H1 (cell line): ENCODE measurements around the gene EFEMP2. TPM values are rescaled to one million over a fixed set of nuclear protein-coding genes. Genes with fewer than 3 reads are reported as not detected.

Experiments
- CEBPB ChIP-seq: IDR thresholded peaks from 2 replicates; pipeline ENCODE4 v1.6.1; 2012; ENCODE audit warnings: low read depth, low read length
- CTCF ChIP-seq, 3 experiments: IDR thresholded peaks; 1 replicate in 2 of 3; 2 replicates in 1 of 3; pipeline versions ENCODE4 v1.5.1 to v1.6.1; 2011; ENCODE audit warnings: low read length in 3 of 3, mild to moderate bottlenecking in 3 of 3, inconsistent platforms in 2 of 3, low read depth in 1 of 3, moderate library complexity in 1 of 3; ENCODE audit not compliant: insufficient read depth in 1 of 3; ENCODE audit errors: control extremely low read depth in 1 of 3
- KDM4A ChIP-seq: IDR thresholded peaks from one replicate; pipeline ENCODE4 v1.7.1; 2012; ENCODE audit warnings: low read depth, mild to moderate bottlenecking, moderate library complexity, low read length, inconsistent platforms; ENCODE audit not compliant: severe bottlenecking
- MAFK ChIP-seq: IDR thresholded peaks from 2 replicates; pipeline ENCODE4 v1.6.1; 2012; ENCODE audit warnings: low read depth, mild to moderate bottlenecking, improper control_type of control experiment, low read length
- MAX ChIP-seq: IDR thresholded peaks from 2 replicates; pipeline ENCODE4 v1.6.1; 2012; ENCODE audit warnings: inconsistent platforms
- RNF2 ChIP-seq: fragments of 200-900, 300-1000 bp; sonication (generic); IDR thresholded peaks from 2 replicates; pipeline ENCODE4 v1.7.1; 2016; ENCODE audit warnings: borderline replicate concordance, low read depth, mild to moderate bottlenecking, antibody characterized with exemption, low read length; ENCODE audit not compliant: poor library complexity, severe bottlenecking; ENCODE audit errors: missing control alignments
- TAF7 ChIP-seq: optimal IDR thresholded peaks from 2 replicates; pipeline ENCODE3; 2011; ENCODE audit warnings: low read depth, mild to moderate bottlenecking, inconsistent platforms, low read length, moderate library complexity, borderline replicate concordance
- YY1 ChIP-seq: IDR thresholded peaks from 2 replicates; pipeline ENCODE4 v1.6.1; 2011; ENCODE audit warnings: low read depth, mild to moderate bottlenecking, low read length
- polyA plus RNA-seq, 7 experiments: library from polyadenylated mRNA; depleted of rRNA in 3 of 7; stranded (reverse) in 5 of 7; unstranded in 2 of 7; fragments of >200 nt in 5 of 7; fragments of 200-250 nt in 2 of 7; gene quantifications; 1 replicate in 5 of 7; 2 replicates in 1 of 7; 4 replicates in 1 of 7; pipeline versions ENCODE4 v1.2.1 to v1.2.3, GENCODE V29; 2011 to 2013; ENCODE audit warnings: missing spikeins in 2 of 7, mixed read lengths in 2 of 7
- total RNA-seq: library from RNA; stranded (reverse); fragmentation: NEBNext Ultra II Directional; extraction: Animal tissue kit (Norgen Biotek cat#: 25700); gene quantifications from 2 replicates; pipeline ENCODE4 v1.2.1, GENCODE V29; 2021

Gene EFEMP2
- total and polyA plus RNA-seq, 2 of the 8 experiments (the other 6 are each of a cell fraction or from before 2014, with no cell fraction given), result 8.8 to 17.2 TPM

GRCh38 chr11:65907878-65908277, 35.3 kb upstream of the EFEMP2 start (continued):
- TF ChIP-seq CTCF (IDR thresholded peaks at IDR 0.05; ENCODE audit: control extremely low read depth in 1 of 3, insufficient read depth in 1 of 3, low read depth in 1 of 3, low read length in 3 of 3), result no peak
- TF ChIP-seq MAX, result no peak
- no peak for TF ChIP-seq MAFK
- TF ChIP-seq KDM4A, result no peak
- no peak for TF ChIP-seq TAF7
- TF ChIP-seq CEBPB, result no peak
- no peak for TF ChIP-seq RNF2
- no peak for TF ChIP-seq YY1
- TF ChIP-seq, all 59 proteins: peak for 0
